ENCODE results near the gene PUS10.
"Not testable (repeated sequence)": the region's sequence is repeated elsewhere in the genome, so short reads cannot be mapped to it uniquely, and the experiment has no call there.

GRCh38 chr2:61036643-61037042 lies 18.6 kb upstream of the PUS10 start:
- not testable (repeated sequence) for TF ChIP-seq SNAI2, CSDC2, ZFP3 (CRISPR knock-in tag; IDR thresholded peaks at IDR 0.05)
